Left ventricle myocardium inferior (tissue), 1 donor: ENCODE measurements around the gene QTRT2. TPM values are rescaled to one million over a fixed set of nuclear protein-coding genes. Genes with fewer than 3 reads are reported as not detected.

Source experiments
- DNase-seq: peaks from one replicate; pipeline ENCODE4 v3.0.0-alpha.2; 2020
- H3K27ac ChIP-seq: fragments of 200-600 bp; replicated peaks from 2 replicates; pipeline ENCODE4 v1.8.0; 2021
- H3K27me3 ChIP-seq: fragments of 200-600 bp; 2 replicates; pipeline ENCODE4 v1.8.0; 2021; ENCODE audit warnings: low read depth
- H3K36me3 ChIP-seq: fragments of 200-600 bp; 2 replicates; pipeline ENCODE4 v1.8.0; 2021
- H3K4me1 ChIP-seq: fragments of 200-600 bp; 2 replicates; pipeline ENCODE4 v1.8.0; 2021
- H3K4me3 ChIP-seq: fragments of 200-600 bp; 2 replicates; pipeline ENCODE4 v1.8.0; 2021; ENCODE audit warnings: mild to moderate bottlenecking, moderate library complexity
- H3K9me3 ChIP-seq: fragments of 200-600 bp; replicated peaks from 2 replicates; pipeline ENCODE4 v1.8.0; 2021
- intact Hi-C: fragments of 100-400 bp; cut with micrococcal nuclease; formaldehyde crosslinking; loops from one replicate; pipeline ENCODE4 v1.11.0; 2022
- total RNA-seq: library from RNA; stranded (reverse); fragmentation: NEBNext Ultra II Directional; extraction: Animal tissue kit (Norgen Biotek cat#: 25700); gene quantifications from one replicate; pipeline ENCODE4 v1.2.1, GENCODE V29; 2021
- TF ChIP-seq, protein P1 (sequence below): fragments of 200-600 bp; IDR thresholded peaks from 2 replicates; pipeline ENCODE4 v1.8.0; 2021; ENCODE audit warnings: antibody characterized with exemption, mild to moderate bottlenecking, borderline replicate concordance
- donor health status: DM: no; HTN: yes; CAD: no; lungs with severe emphysema.

Gene QTRT2
- total RNA-seq, 1 donor from 2014 or later, result 4.1 TPM

DNA sequence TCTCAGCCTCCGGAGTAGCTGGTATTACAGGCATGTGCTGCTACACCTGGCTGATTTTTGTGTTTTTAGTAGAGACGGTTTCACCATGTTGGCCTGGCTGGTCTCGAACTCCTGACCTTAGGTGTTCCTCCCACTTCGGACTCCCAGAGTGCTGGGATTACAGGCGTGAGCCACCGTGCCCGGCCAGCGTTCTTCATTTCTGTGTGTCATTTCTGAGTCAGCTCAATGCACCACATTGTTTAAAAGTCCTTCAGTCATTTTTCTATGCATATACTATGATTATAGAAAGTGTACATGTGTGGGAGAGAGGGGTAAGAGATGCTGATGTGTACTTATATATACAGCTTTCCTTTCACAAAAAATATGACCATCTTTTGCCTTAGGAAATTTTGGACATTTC is 2.1 kb downstream of the QTRT2 start:
- H3K4me1 ChIP-seq, result peaks cover 30% of the 10 kb centered on the region
- no peaks in the 10 kb centered on the region for H3K27me3 ChIP-seq
- H3K36me3 ChIP-seq, result no peaks in the 10 kb centered on the region
- H3K27ac ChIP-seq, result no peak overlapping the region
- no peak overlapping the region for H3K4me3 ChIP-seq
- TF ChIP-seq, protein P1, sequence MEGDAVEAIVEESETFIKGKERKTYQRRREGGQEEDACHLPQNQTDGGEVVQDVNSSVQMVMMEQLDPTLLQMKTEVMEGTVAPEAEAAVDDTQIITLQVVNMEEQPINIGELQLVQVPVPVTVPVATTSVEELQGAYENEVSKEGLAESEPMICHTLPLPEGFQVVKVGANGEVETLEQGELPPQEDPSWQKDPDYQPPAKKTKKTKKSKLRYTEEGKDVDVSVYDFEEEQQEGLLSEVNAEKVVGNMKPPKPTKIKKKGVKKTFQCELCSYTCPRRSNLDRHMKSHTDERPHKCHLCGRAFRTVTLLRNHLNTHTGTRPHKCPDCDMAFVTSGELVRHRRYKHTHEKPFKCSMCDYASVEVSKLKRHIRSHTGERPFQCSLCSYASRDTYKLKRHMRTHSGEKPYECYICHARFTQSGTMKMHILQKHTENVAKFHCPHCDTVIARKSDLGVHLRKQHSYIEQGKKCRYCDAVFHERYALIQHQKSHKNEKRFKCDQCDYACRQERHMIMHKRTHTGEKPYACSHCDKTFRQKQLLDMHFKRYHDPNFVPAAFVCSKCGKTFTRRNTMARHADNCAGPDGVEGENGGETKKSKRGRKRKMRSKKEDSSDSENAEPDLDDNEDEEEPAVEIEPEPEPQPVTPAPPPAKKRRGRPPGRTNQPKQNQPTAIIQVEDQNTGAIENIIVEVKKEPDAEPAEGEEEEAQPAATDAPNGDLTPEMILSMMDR, result no peak
- DNase-seq, result no peak
- H3K9me3 ChIP-seq, result no peaks in the 10 kb centered on the region
- intact Hi-C loops, result no loop called here

DNA sequence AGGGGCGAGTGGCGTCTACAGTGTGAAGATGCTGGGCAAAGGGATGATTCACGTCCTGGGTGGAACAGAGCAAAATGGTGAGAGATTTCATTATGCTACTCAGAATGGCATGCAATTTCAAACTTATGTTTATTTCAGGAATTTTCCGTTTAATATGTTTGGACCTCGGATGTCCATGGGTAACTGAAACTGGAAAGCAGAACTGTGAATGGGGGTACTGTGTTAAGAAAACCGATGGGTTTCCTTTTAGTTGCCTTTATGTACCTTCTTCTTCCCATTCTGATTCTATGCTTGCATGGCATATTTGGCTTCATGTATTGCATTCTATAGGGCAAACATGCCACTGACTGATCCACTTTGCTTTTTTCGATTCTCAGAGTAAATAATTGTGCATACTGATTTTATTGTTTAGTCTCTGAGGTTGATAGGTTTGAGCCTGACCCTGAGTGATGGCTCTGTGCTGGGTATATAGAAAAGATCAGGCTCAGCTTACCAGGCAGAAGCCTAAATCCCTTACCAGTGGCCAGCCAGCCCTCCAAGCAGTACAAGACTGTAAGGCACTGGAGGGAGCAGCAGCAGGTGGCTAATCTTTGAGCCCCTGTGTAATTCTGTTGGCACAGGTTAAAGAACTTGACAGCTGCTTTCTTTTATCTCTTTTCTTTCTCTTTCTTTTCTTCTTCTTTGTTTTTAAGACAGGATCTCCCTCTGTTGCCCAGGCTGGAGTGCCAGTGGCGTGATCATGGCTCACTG is 4.5 kb downstream of the QTRT2 start:
- intact Hi-C loops, result no loop called here
- H3K27me3 ChIP-seq, result no peaks in the 10 kb centered on the region
- TF ChIP-seq, protein P1, result no peak
- peaks cover 20% of the 10 kb centered on the region for H3K4me1 ChIP-seq
- no peak overlapping the region for H3K27ac ChIP-seq
- no peaks in the 10 kb centered on the region for H3K9me3 ChIP-seq
- H3K36me3 ChIP-seq, result peaks cover 9% of the 10 kb centered on the region
- H3K4me3 ChIP-seq, result no peak overlapping the region
- no peak for DNase-seq

DNA sequence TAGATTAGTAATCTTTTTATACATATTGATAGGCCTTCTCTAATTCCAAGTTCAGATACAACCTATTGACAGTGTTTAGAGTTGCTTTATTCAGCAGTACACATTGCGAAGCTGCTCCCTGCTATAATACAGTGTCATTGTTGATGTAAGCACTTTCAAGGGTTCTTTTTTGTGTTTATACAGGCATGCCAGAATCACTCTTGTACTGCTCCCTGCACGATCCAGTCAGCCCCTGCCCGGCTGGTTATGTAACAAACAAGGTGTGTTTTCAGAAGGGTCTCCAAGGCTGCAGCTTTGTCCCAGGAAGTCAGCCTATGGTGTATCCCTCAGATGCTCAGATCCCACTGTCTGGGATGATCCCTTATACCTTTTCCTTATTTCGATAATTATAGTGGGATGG is 11.3 kb downstream of the QTRT2 start:
- Histone ChIP-seq H3K4me3 (no peak overlapping the region), H3K27ac (no peak overlapping the region), H3K36me3 (peaks cover 68% of the 10 kb centered on the region), H3K27me3 (no peaks in the 10 kb centered on the region), H3K4me1 (no peaks in the 10 kb centered on the region), H3K9me3 (no peaks in the 10 kb centered on the region)
- DNase-seq, result no peak
- TF ChIP-seq, protein P1, result no peak
- intact Hi-C loops, result no loop called here

DNA sequence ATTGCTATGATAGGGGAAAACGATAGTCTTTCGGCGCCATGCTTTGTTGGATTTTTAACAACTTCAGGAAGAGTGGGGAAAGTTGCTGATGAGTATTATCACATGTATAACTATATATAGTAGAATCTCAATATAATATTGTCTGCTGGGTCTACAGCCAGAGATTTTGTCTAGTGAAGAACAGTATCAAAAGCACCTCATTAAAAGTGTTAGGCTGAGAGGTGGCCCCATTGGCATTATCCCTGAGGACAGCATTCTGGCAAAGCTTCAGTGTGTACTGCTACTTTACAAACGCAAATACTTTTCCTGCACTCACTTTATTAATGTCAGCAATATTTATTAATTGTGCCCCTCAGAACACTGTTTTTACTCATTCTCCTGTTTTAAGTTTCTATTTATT is 11.8 kb downstream of the QTRT2 start:
- Histone ChIP-seq H3K4me3 (no peak overlapping the region), H3K27ac (no peak overlapping the region), H3K4me1 (no peaks in the 10 kb centered on the region), H3K27me3 (no peaks in the 10 kb centered on the region), H3K36me3 (peaks cover 74% of the 10 kb centered on the region), H3K9me3 (no peaks in the 10 kb centered on the region)
- intact Hi-C loops, result no loop called here
- TF ChIP-seq, protein P1, result no peak
- DNase-seq, result no peak

DNA sequence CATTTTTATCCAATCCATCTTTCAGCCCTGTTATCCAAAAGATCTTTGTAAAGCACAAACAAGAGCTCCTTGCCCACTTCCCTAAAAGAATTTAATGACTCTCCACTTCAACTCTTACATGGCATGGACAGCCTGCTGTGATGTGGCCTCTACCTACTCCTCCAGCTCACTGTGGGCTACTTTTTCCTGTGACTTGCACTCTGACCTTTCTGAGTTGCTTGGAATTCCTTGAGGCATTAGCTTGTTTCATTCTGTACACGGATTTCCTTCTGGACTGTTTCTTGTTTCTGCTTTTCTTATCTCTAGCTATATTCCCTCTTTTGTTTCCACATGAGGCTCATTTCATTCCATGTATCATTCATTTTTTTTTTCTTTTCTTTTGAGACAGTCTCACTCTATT is 15.2 kb downstream of the QTRT2 start:
- DNase-seq, result no peak
- TF ChIP-seq, protein P1, result no peak
- H3K4me3 ChIP-seq, result no peak overlapping the region

More for the DNA sequence above, 15.2 kb downstream of the QTRT2 start:
- Histone ChIP-seq H3K4me1 (no peaks in the 10 kb centered on the region), H3K9me3 (no peaks in the 10 kb centered on the region), H3K36me3 (peaks cover 93% of the 10 kb centered on the region), H3K27me3 (no peaks in the 10 kb centered on the region), H3K27ac (no peak overlapping the region)
- intact Hi-C loops, result no loop called here
